GM13977 (cell line): Measurements from ENCODE around the gene CXCR5.

Source experiments
- DNase-seq: peaks from one replicate; pipeline ENCODE4 v3.0.0; 2012; ENCODE audit warnings: low spot score
- CTCF ChIP-seq: IDR thresholded peaks from 2 replicates; pipeline ENCODE4 v1.5.1; 2012; ENCODE audit warnings: mild to moderate bottlenecking, control low read depth; ENCODE audit not compliant: insufficient read depth; ENCODE audit errors: extremely low read depth, missing control alignments
- in situ Hi-C: fragments of 300-500 bp; cut with MboI; formaldehyde crosslinking; loops from one replicate; pipeline ENCODE4 v1.12.0; 2022; ENCODE audit warnings: low sequenced_read_pairs, low pct_unique_long_range_greater_than_20kb, mixed read lengths, inconsistent platforms; ENCODE audit not compliant: unreplicated experiment

Gene CXCR5

GRCh38 chr11:118873804-118874203 is 9.9 kb upstream of the CXCR5 start:
- no peak for TF ChIP-seq CTCF
- in situ Hi-C loops = no loop called here
- no peak for DNase-seq

DNA sequence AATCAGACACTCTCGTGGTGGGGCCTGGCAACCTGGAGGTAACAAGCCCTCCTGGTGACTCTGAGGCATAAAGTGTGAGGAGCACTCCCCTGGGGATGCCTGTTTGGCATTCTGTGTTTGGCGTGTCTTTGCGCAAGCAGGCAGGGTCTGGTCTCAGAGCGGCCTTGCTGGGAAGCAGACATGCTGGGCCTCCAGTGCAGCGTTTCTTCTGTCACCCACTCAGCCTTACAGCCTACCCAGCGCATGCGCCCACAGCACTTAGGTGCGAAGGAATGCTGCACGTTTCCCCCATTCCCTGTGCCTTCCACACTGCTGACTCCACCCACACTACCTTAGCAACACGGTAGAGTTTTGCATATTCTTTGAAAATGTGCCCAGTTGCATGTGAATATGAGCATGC is 7.4 kb upstream of the CXCR5 start:
- no peak for DNase-seq
- in situ Hi-C loops = no loop called here
- TF ChIP-seq CTCF = no peak

GRCh38 chr11:118877487-118878162 is 6.1 kb upstream of the CXCR5 start:
- in situ Hi-C loops = no loop called here
- DNase-seq = no peak
- no peak for TF ChIP-seq CTCF

GRCh38 chr11:118878163-118878563 is 5.5 kb upstream of the CXCR5 start:
- in situ Hi-C loops = no loop called here
- TF ChIP-seq CTCF = no peak
- no peak for DNase-seq

DNA sequence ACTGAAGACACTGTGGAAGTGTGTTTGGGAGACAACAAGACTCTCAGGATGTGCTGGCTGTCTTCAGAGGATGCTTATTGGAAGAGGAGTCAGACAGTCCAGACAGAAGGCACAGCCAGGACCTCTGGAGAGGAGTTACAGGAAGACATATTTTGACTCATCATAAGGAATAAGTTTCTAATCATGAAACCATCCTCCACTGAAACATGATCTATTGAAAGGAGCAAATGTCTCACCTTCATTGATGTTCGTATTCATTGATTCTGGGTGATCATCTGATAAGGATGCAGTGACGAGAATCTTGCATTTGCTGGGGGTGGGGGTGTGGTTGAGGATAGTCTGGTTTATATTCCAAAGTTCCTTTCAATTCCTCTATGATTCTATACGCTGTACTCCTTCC is 2.5 kb upstream of the CXCR5 start:
- in situ Hi-C loops = no loop called here
- no peak for DNase-seq

GRCh38 chr11:118882491-118882890 is 1.2 kb upstream of the CXCR5 start:
- in situ Hi-C loops = no loop called here

More for the DNA sequence above, 2.5 kb upstream of the CXCR5 start:
- TF ChIP-seq CTCF = no peak

More at GRCh38 chr11:118882491-118882890, 1.2 kb upstream of the CXCR5 start:
- no peak for TF ChIP-seq CTCF
- no peak for DNase-seq
